Activated CD8-positive, alpha-beta memory T cell treated with anti-CD3 and anti-CD28 coated beads for 36 hours (primary cell): ENCODE data around the gene ARAP2. TPM values are rescaled to one million over a fixed set of nuclear protein-coding genes. Genes with fewer than 3 reads are reported as not detected.

Experiments used
- CTCF ChIA-PET: fragments of 350-600 bp; sonication (Branson Sonifier 250); formaldehyde crosslinking; loops from one replicate; lab custom pipeline; 2021; ENCODE audit warnings: antibody characterized with exemption; lab: Charles Lee
- POLR2A ChIA-PET: fragments of 350-600 bp; sonication (Branson Sonifier 250); formaldehyde crosslinking; loops from one replicate; lab custom pipeline; 2021; ENCODE audit warnings: antibody characterized with exemption; lab: Charles Lee
- total RNA-seq, 2 experiments: library from RNA; stranded (reverse); gene quantifications; one replicate each; pipeline ENCODE4 v1.2.3, GENCODE V29; 2021

The ARAP2 gene
- total RNA-seq, 2 experiments from 2014 or later: 37.3 to 42.5 TPM

GRCh38 chr4:36269533-36270173 lies 25.3 kb upstream of the ARAP2 start:
- POLR2A ChIA-PET: interaction anchor here (0.7 to 0.8 kb wide), 2 partner anchors 10 to 17 kb away, joined by 3 to 8 read pairs; no protein-coding TSS in a partner anchor
- CTCF ChIA-PET: interaction anchor here (0.9 kb wide), 1 partner anchor 56 kb away, joined by 3 read pairs; no protein-coding TSS in a partner anchor

- CTCF ChIA-PET: interaction anchor here (0.9 to 1.2 kb wide), 2 partner anchors 24 to 56 kb away, joined by 3 read pairs; partner anchors contain the start of gene ARAP2
- POLR2A ChIA-PET: interaction anchor here (0.8 kb wide), 1 partner anchor 17 kb away, joined by 8 read pairs; no protein-coding TSS in a partner anchor
Observed at GRCh38 chr4:36269101-36269500, 24.8 kb upstream of the ARAP2 start.

GRCh38 chr4:36267486-36268268 lies 23.4 kb upstream of the ARAP2 start:
- ChIA-PET POLR2A (interaction anchor here (1.1 to 1.9 kb wide), 3 partner anchors 10 to 65 kb away, joined by 3 to 13 read pairs (median 3); partner anchors contain the start of gene ARAP2), CTCF (interaction anchor here (0.7 to 1.4 kb wide), 4 partner anchors 10 to 25 kb away, joined by 3 to 4 read pairs (median 3); partner anchors contain the start of gene ARAP2)

- ChIA-PET POLR2A (interaction anchor here (0.6 to 1.1 kb wide), 2 partner anchors 9 to 48 kb away, joined by 3 read pairs; no protein-coding TSS in a partner anchor), CTCF (interaction anchor here (0.8 kb wide), 1 partner anchor 20 kb away, joined by 4 read pairs; the partner anchor contains the start of gene ARAP2)
Observed at GRCh38 chr4:36264207-36264826, 20.0 kb upstream of the ARAP2 start.

GRCh38 chr4:36260731-36261130 lies 16.4 kb upstream of the ARAP2 start:
- POLR2A ChIA-PET: no interaction called here
- CTCF ChIA-PET: no interaction called here

GRCh38 chr4:36256398-36256891 lies 12.1 kb upstream of the ARAP2 start:
- POLR2A ChIA-PET: interaction anchor here (0.6 to 1.0 kb wide), 3 partner anchors 11 to 51 kb away, joined by 3 to 5 read pairs (median 3); partner anchors contain the start of gene ARAP2
- CTCF ChIA-PET: no interaction called here

- POLR2A ChIA-PET: interaction anchor here (1.5 to 2.4 kb wide), 2 partner anchors 9 to 11 kb away, joined by 3 to 8 read pairs; partner anchors contain the start of gene ARAP2
- CTCF ChIA-PET: interaction anchor here (0.7 to 3.3 kb wide), 2 partner anchors 11 to 21 kb away, joined by 3 to 15 read pairs; partner anchors contain the start of gene ARAP2
Observed at GRCh38 chr4:36255577-36255976, 11.3 kb upstream of the ARAP2 start.

- POLR2A ChIA-PET: interaction anchor here (0.9 to 2.4 kb wide), 4 partner anchors 10 to 32 kb away, joined by 3 to 8 read pairs (median 3); partner anchors contain the start of gene ARAP2
Observed at GRCh38 chr4:36254371-36254770, 10.1 kb upstream of the ARAP2 start.

GRCh38 chr4:36251983-36252382 lies 7.7 kb upstream of the ARAP2 start:
- CTCF ChIA-PET: interaction anchor here (1.0 kb wide), 1 partner anchor 73 kb away, joined by 4 read pairs; no protein-coding TSS in a partner anchor
- POLR2A ChIA-PET: interaction anchor here (0.6 kb wide), 1 partner anchor 9 kb away, joined by 3 read pairs; no protein-coding TSS in a partner anchor

More at GRCh38 chr4:36254371-36254770, 10.1 kb upstream of the ARAP2 start:
- CTCF ChIA-PET: interaction anchor here (1.0 to 3.3 kb wide), 2 partner anchors 10 to 26 kb away, joined by 4 to 15 read pairs; partner anchors contain the start of gene ARAP2

- ChIA-PET CTCF (interaction anchor here (1.0 kb wide), 1 partner anchor 18 kb away, joined by 3 read pairs; no protein-coding TSS in a partner anchor), POLR2A (no interaction called here)
Observed at GRCh38 chr4:36249610-36250009, 5.3 kb upstream of the ARAP2 start.

GRCh38 chr4:36243355-36244256 lies 708 bp downstream of the ARAP2 start:
- ChIA-PET POLR2A (interaction anchor here (0.5 to 2.4 kb wide), 14 partner anchors 9 to 167 kb away, joined by 3 to 19 read pairs (median 5); partner anchors contain the start of gene DTHD1), CTCF (interaction anchor here (0.6 to 2.6 kb wide), 13 partner anchors 11 to 974 kb away, joined by 3 to 15 read pairs (median 3); no protein-coding TSS in a partner anchor)

- POLR2A ChIA-PET: interaction anchor here (0.5 to 2.4 kb wide), 4 partner anchors 9 to 44 kb away, joined by 3 to 19 read pairs (median 8); no protein-coding TSS in a partner anchor
- CTCF ChIA-PET: interaction anchor here (0.6 to 2.6 kb wide), 8 partner anchors 12 to 974 kb away, joined by 3 to 15 read pairs (median 3); no protein-coding TSS in a partner anchor
Observed at GRCh38 chr4:36242629-36243354, 1.5 kb downstream of the ARAP2 start.

- CTCF ChIA-PET: interaction anchor here (1.6 kb wide), 1 partner anchor 82 kb away, joined by 3 read pairs; no protein-coding TSS in a partner anchor
- POLR2A ChIA-PET: no interaction called here
Observed at GRCh38 chr4:36241771-36242170, 2.5 kb downstream of the ARAP2 start.

GRCh38 chr4:36237366-36238313 lies 6.7 kb downstream of the ARAP2 start:
- POLR2A ChIA-PET: no interaction called here
- CTCF ChIA-PET: no interaction called here

GRCh38 chr4:36236159-36236558 lies 8.2 kb downstream of the ARAP2 start:
- CTCF ChIA-PET: interaction anchor here (0.7 to 0.9 kb wide), 2 partner anchors 28 to 53 kb away, joined by 3 read pairs; no protein-coding TSS in a partner anchor
- POLR2A ChIA-PET: no interaction called here
